GM23338 (cell line): ENCODE results near the gene HDDC3. TPM values are rescaled to one million over a fixed set of nuclear protein-coding genes. Genes with fewer than 3 reads are reported as not detected.

ENCODE experiments used
- ATAC-seq: fragments of 200-7000 bp; cut with Tn5 transposase; 3 replicates; pipeline ENCODE4 v1.9.1; 2020
- DNase-seq: peaks from one replicate; pipeline ENCODE4 v3.0.0-alpha.2; 2015; ENCODE audit warnings: low spot score
- H2AFZ ChIP-seq: fragments of 200-600 bp; sonication (generic); 2 replicates; pipeline ENCODE4 v1.8.0; 2016; ENCODE audit warnings: antibody characterized with exemption, mild to moderate bottlenecking, moderate library complexity
- H3F3A ChIP-seq: fragments of 200-600 bp; sonication (generic); replicated peaks from 2 replicates; pipeline ENCODE4 v1.8.0; 2017; ENCODE audit warnings: antibody characterized with exemption, mixed run types, low read depth
- H3K27ac ChIP-seq: fragments of 200-600 bp; sonication (generic); 2 replicates; pipeline ENCODE4 v1.6.1; 2016; ENCODE audit warnings: low read depth
- H3K27me3 ChIP-seq: fragments of 200-600 bp; sonication (generic); 2 replicates; pipeline ENCODE4 v1.8.0; 2016; ENCODE audit warnings: mild to moderate bottlenecking, mixed run types, moderate library complexity; ENCODE audit not compliant: insufficient read depth
- H3K36me3 ChIP-seq: fragments of 200-600 bp; sonication (generic); 2 replicates; pipeline ENCODE4 v1.8.0; 2016; ENCODE audit warnings: mild to moderate bottlenecking; ENCODE audit not compliant: insufficient read depth
- H3K4me1 ChIP-seq: fragments of 200-600 bp; sonication (generic); 2 replicates; pipeline ENCODE4 v1.8.0; 2016; ENCODE audit warnings: mild to moderate bottlenecking, moderate library complexity; ENCODE audit not compliant: insufficient read depth
- H3K4me2 ChIP-seq: fragments of 200-600 bp; sonication (generic); 2 replicates; pipeline ENCODE4 v1.7.1; 2017; ENCODE audit warnings: mixed run types
- H3K4me3 ChIP-seq: fragments of 200-600 bp; sonication (generic); 2 replicates; pipeline ENCODE4 v1.6.1; 2016; ENCODE audit warnings: mixed run types
- H3K79me2 ChIP-seq: fragments of 200-600 bp; sonication (generic); replicated peaks from 2 replicates; pipeline ENCODE4 v1.8.0; 2017; ENCODE audit warnings: mild to moderate bottlenecking; ENCODE audit not compliant: insufficient read depth
- H3K9me2 ChIP-seq: fragments of 200-600 bp; sonication (generic); 2 replicates; pipeline ENCODE4 v1.8.0; 2017; ENCODE audit not compliant: insufficient read depth
- H4K20me1 ChIP-seq: fragments of 200-600 bp; sonication (generic); replicated peaks from 2 replicates; pipeline ENCODE4 v1.8.0; 2017; ENCODE audit warnings: mild to moderate bottlenecking; ENCODE audit not compliant: insufficient read depth
- H3K27ac Mint-ChIP-seq: 2 replicates; pipeline ENCODE4 v1.8.0; 2020; ENCODE audit warnings: inconsistent platforms, mild to moderate bottlenecking, moderate library complexity, mixed read lengths
- H3K27me3 Mint-ChIP-seq: 3 replicates; pipeline ENCODE4 v1.8.0; 2022; ENCODE audit warnings: low read depth, mild to moderate bottlenecking, moderate library complexity, mixed read lengths, inconsistent platforms; ENCODE audit not compliant: insufficient read depth, poor library complexity
- H3K36me3 Mint-ChIP-seq: 3 replicates; pipeline ENCODE4 v1.8.0; 2021; ENCODE audit warnings: low read depth, mild to moderate bottlenecking, inconsistent platforms, moderate library complexity, mixed read lengths
- H3K4me1 Mint-ChIP-seq: 3 replicates; pipeline ENCODE4 v1.8.0; 2020; ENCODE audit warnings: mild to moderate bottlenecking, inconsistent platforms, mixed read lengths
- H3K4me3 Mint-ChIP-seq: 3 replicates; pipeline ENCODE4 v1.8.0; 2021; ENCODE audit warnings: moderate library complexity, mild to moderate bottlenecking, inconsistent platforms, mixed read lengths
- H3K9me3 Mint-ChIP-seq: 3 replicates; pipeline ENCODE4 v1.8.0; 2020; ENCODE audit warnings: moderate library complexity, mild to moderate bottlenecking, inconsistent platforms, mixed read lengths
- CREB1 ChIP-seq: fragments of 250-450 bp; sonication (Bioruptor Pico); IDR thresholded peaks from 2 replicates; pipeline ENCODE4 v1.5.0; 2020; ENCODE audit warnings: low read depth, mild to moderate bottlenecking, moderate library complexity
- CTCF ChIP-seq, 2 experiments: fragments of 200-600 bp in 1 of 2; sonication (generic) in 1 of 2; conservative IDR thresholded peaks; 2 replicates each; pipeline versions ENCODE4 v1.5.1 to v1.6.1; 2016 to 2017; ENCODE audit warnings: antibody characterized with exemption in 2 of 2, low read depth in 2 of 2, mild to moderate bottlenecking in 2 of 2, moderate library complexity in 1 of 2
- ETS1 ChIP-seq: IDR thresholded peaks from 2 replicates; pipeline ENCODE4 v1.6.1; 2016; ENCODE audit warnings: antibody characterized with exemption
- EZH2 ChIP-seq: fragments of 200-600 bp; sonication (generic); IDR thresholded peaks from one replicate; pipeline ENCODE4 v1.8.0; 2017; ENCODE audit warnings: antibody characterized with exemption, mild to moderate bottlenecking, low read depth; ENCODE audit not compliant: unreplicated experiment
- JUNB ChIP-seq: IDR thresholded peaks from one replicate; pipeline ENCODE4 v1.6.1; 2016; ENCODE audit warnings: antibody characterized with exemption; ENCODE audit not compliant: unreplicated experiment
- NANOG ChIP-seq: IDR thresholded peaks from 2 replicates; pipeline ENCODE4 v1.6.1; 2016; ENCODE audit warnings: antibody characterized with exemption, borderline replicate concordance
- POLR2AphosphoS5 ChIP-seq: IDR thresholded peaks from 2 replicates; pipeline ENCODE4 v1.6.1; 2016; ENCODE audit warnings: antibody characterized with exemption, low read depth
- polyA plus RNA-seq: library from polyadenylated mRNA; unstranded; fragments of >200 nt; fragmentation: Nextera tagmentation; extraction: Ambion mirVana; gene quantifications from 2 replicates; pipeline ENCODE4 v1.2.1, GENCODE V29; 2016
- total RNA-seq: library from RNA; depleted of rRNA; stranded (reverse); fragments of >200 nt; shearing (Covaris generic); gene quantifications from 2 replicates; pipeline ENCODE4 v1.2.3, GENCODE V29; 2014

HDDC3 gene
- total and polyA plus RNA-seq, 2 experiments from 2014 or later: 17.4 to 19.0 TPM

- peak; percentile 81 for ATAC-seq
- H3K4me1 Mint-ChIP-seq: peaks cover 29% of the 10 kb centered on the region
Observed at GRCh38 chr15:90934949-90935751, 2.8 kb upstream of the HDDC3 start, which contains the start of gene UNC45A. Gene UNC45A, plus strand, starts transcription at chr15:90935285. Its CDS starts 40 bp downstream, at chr15:90935325.

GRCh38 chr15:90934256-90934948, 2.1 kb upstream of the HDDC3 start:
- Histone ChIP-seq H3K4me1 (peaks cover 23% of the 10 kb centered on the region), H3K27ac (no peak overlapping the region), H3K36me3 (peaks cover 14% of the 10 kb centered on the region; the same call in 1 of the 2 replicates), H3K27me3 (peaks cover 10% of the 10 kb centered on the region; the same call in 1 of the 2 replicates), H3K9me2 (no peaks in the 10 kb centered on the region), H2AFZ (peak overlapping the region; percentile 98), H3K79me2 (no peaks in the 10 kb centered on the region; the same call in 1 of the 2 replicates), H3K4me3 (peak overlapping the region; percentile 90), H3K4me2 (peak overlapping the region; percentile 100), H3F3A (peaks cover 6% of the 10 kb centered on the region; the same call in 1 of the 2 replicates), H4K20me1 (no peaks in the 10 kb centered on the region; the same call in 1 of the 2 replicates)
- no peaks in the 10 kb centered on the region for H3K9me3 Mint-ChIP-seq
- peaks cover 16% of the 10 kb centered on the region for H3K27me3 Mint-ChIP-seq
- peaks cover 29% of the 10 kb centered on the region for H3K4me1 Mint-ChIP-seq
- H3K27ac Mint-ChIP-seq: 0 out of 2 replicates have a peak overlapping the region, but pooled peaks have one; percentile 42
- H3K36me3 Mint-ChIP-seq: peaks cover 12% of the 10 kb centered on the region
- DNase-seq (peak; percentile 96), ATAC-seq (peak; percentile 50)
- H3K4me3 Mint-ChIP-seq: peak overlapping the region; percentile 84
- TF ChIP-seq ETS1: no peak
- TF ChIP-seq CTCF (conservative IDR thresholded peaks at IDR 0.05; ENCODE audit: low read depth in 2 of 2): peak; percentile 81 to 91

More at GRCh38 chr15:90934949-90935751, 2.8 kb upstream of the HDDC3 start, which contains the start of gene UNC45A:
- Mint-ChIP-seq H3K27ac (0 out of 2 replicates have a peak within 1 kb of the TSS, but pooled peaks have one; percentile 42), H3K27me3 (peaks cover 18% of the 10 kb centered on the region), H3K36me3 (peaks cover 19% of the 10 kb centered on the region), H3K4me3 (peak within 1 kb of the TSS; percentile 84), H3K9me3 (no peaks in the 10 kb centered on the region)
- Histone ChIP-seq H3K4me3 (peak within 1 kb of the TSS; percentile 90), H4K20me1 (no peaks in the 10 kb centered on the region; the same call in 1 of the 2 replicates), H2AFZ (peak within 1 kb of the TSS; percentile 98), H3K79me2 (no peaks in the 10 kb centered on the region; the same call in 1 of the 2 replicates), H3K36me3 (peaks cover 14% of the 10 kb centered on the region; the same call in 1 of the 2 replicates), H3K27me3 (peaks cover 10% of the 10 kb centered on the region; the same call in 1 of the 2 replicates), H3K9me2 (no peaks in the 10 kb centered on the region), H3K27ac (no peak within 1 kb of the TSS), H3K4me2 (peak within 1 kb of the TSS; percentile 100), H3F3A (peaks cover 6% of the 10 kb centered on the region; the same call in 1 of the 2 replicates), H3K4me1 (peaks cover 23% of the 10 kb centered on the region)
- peak; percentile 97 for DNase-seq
- TF ChIP-seq ETS1: no peak
- TF ChIP-seq CREB1 (CRISPR knock-in tag): peak; percentile 53
- peak; percentile 92 for TF ChIP-seq POLR2AphosphoS5
- no peak for TF ChIP-seq JUNB
- TF ChIP-seq NANOG: no peak
- no peak for TF ChIP-seq EZH2
